Measurements from ENCODE around the gene CSHL1.
A peak's percentile ranks its signal among the peaks of the same experiment; 100 is the strongest.
"Not testable (repeated sequence)": the region's sequence is repeated elsewhere in the genome, so short reads cannot be mapped to it uniquely, and the experiment has no call there.

CSHL1 gene

DNA sequence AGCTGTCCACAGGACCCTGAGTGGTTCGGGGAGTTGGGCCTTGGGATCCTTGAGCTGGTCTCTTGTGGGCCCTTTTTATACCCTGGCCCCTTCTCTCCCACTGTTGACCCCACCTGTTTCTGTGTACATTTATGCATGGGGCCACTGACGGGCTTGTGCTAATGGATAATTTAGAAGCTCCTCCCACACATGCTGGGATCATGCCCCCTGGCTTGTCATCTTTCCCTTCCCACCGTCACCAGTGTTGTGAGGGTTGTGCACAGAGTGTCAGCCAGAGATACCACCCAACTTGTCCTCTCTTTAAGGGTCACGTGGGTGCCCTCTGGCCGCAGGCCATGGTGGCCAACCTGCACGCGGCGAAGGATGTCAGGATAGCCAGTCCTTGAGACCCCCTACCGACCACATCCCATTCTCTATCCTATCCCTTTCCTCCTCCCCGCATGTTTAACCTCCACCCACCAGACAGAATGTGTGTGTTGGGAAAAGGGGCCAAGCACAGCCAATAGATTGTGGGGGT is 7.8 kb upstream of the CSHL1 start, which contains the start of gene GH1:
TSS of gene GH1 (minus strand) at position 51 of the 517 bp plus-strand sequence. CDS start 63 bp downstream, outside the sequence.
- not testable (repeated sequence) for DNase-seq (ENCODE audit: low read depth in 2 of 2)

DNA sequence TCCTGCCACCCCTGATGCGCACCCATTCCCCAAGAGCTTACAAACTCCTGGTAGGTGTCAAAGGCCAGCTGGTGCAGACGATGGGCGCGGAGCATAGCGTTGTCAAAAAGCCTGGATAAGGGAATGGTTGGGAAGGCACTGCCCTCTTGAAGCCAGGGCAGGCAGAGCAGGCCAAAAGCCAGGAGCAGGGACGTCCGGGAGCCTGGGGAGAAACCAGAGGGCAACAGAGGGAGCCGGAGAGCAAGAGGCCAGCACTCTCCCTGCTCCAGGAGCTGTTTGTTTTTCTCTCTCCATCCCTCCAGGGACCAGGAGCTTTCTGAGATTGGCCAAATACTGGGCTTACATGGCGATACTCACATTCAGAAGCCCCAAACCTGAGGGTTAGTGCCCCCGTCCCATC is 7.2 kb upstream of the CSHL1 start:
- no peak for DNase-seq (ENCODE audit: low read depth in 2 of 2)

DNA sequence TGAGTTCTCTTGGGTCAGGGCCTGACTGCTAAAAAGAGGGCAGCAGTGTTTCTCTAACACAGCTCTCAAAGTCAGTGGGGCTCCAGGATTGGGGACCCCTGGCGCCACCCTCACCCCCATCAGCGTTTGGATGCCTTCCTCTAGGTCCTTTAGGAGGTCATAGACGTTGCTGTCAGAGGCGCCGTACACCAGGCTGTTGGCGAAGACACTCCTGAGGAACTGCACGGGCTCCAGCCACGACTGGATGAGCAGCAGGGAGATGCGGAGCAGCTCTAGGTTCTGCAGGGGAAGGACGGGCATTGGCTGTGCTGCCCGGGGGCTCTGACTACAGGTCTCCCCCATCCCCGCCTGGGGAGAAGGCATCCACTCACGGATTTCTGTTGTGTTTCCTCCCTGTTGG is 6.6 kb upstream of the CSHL1 start:
- no peak for DNase-seq (ENCODE audit: low read depth in 2 of 2)

GRCh38 chr17:63917206-63917605 is 6.1 kb upstream of the CSHL1 start:
- DNase-seq (ENCODE audit: low read depth in 2 of 2): not testable (repeated sequence)

GRCh38 chr17:63916566-63917185 is 5.6 kb upstream of the CSHL1 start:
- no peak for DNase-seq (ENCODE audit: low read depth in 2 of 2)

- not testable (repeated sequence) for DNase-seq (ENCODE audit: low read depth in 2 of 2)
Observed at GRCh38 chr17:63915753-63916152, 4.7 kb upstream of the CSHL1 start.

DNA sequence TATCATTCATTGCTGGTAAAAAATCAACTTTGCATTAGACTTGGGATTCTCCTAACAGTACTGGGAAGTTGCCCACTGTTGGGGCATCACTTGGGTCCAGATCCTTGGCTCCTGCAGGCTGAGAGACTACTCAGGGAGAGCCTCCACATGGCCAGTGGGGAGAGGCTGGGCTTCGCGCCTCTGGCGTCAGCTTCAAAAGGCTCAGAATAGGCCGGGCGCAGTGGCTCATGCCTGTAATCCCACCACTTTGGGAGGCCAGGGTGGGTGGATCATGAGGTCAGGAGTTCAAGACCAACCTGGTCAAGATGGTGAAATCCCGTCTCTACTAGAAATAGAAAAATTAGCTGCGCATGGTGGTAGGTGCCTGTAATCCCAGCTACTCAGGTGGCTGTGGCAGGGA is 3.4 kb upstream of the CSHL1 start:
- no peak for DNase-seq (ENCODE audit: low read depth in 2 of 2)

- peak; percentile 36 to 51 for DNase-seq (ENCODE audit: low read depth in 2 of 2)
Observed at GRCh38 chr17:63911657-63912100, 621 bp upstream of the CSHL1 start.

DNA sequence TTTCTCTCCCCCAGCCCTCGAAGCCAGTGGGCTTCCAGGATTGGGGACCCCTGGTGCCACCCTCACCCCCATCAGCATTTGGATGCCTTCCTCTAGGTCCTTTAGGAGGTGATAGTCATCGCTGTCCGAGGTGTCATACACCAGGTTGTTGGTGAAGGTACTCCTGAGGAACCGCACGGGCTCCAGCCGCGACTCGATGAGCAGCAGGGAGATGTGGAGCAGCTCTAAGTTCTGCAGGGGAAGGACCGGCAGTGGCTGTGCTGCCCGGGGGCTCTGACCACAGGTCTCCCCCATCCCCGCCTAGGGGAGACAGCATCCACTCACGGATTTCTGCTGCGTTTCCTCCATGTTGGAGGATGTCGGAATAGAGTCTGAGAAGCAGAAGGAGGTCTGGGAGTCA is 962 bp downstream of the CSHL1 start:
- DNase-seq (ENCODE audit: low read depth in 2 of 2): no peak

DNA sequence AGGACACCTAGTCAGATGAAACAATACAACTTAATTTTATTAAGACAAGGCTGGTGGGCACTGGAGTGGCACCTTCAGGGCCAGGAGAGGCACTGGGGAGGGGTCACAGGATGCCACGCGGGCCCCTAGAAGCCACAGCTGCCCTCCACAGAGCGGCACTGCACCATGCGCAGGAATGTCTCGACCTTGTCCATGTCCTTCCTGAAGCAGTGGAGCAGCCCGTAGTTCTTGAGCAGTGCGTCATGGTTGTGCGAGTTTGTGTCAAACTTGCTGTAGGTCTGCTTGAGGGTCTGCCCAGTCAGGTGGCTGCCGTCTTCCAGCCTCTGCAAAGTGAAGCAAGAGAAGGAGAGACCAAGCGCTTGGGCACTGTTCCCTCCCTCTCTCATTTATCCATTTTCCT is 1.5 kb downstream of the CSHL1 start:
- DNase-seq (ENCODE audit: low read depth in 2 of 2): not testable (repeated sequence)

- DNase-seq (ENCODE audit: low read depth in 2 of 2): not testable (repeated sequence)
Observed at GRCh38 chr17:63907161-63907778, 3.8 kb downstream of the CSHL1 start.

GRCh38 chr17:63904796-63905195 is 6.3 kb downstream of the CSHL1 start:
- not testable (repeated sequence) for DNase-seq (ENCODE audit: low read depth in 2 of 2)

- DNase-seq (ENCODE audit: low read depth in 2 of 2): not testable (repeated sequence)
Observed at GRCh38 chr17:63903787-63904201, 7.3 kb downstream of the CSHL1 start.

GRCh38 chr17:63901971-63902370 is 9.1 kb downstream of the CSHL1 start:
- DNase-seq (ENCODE audit: low read depth in 2 of 2): not testable (repeated sequence)

DNA sequence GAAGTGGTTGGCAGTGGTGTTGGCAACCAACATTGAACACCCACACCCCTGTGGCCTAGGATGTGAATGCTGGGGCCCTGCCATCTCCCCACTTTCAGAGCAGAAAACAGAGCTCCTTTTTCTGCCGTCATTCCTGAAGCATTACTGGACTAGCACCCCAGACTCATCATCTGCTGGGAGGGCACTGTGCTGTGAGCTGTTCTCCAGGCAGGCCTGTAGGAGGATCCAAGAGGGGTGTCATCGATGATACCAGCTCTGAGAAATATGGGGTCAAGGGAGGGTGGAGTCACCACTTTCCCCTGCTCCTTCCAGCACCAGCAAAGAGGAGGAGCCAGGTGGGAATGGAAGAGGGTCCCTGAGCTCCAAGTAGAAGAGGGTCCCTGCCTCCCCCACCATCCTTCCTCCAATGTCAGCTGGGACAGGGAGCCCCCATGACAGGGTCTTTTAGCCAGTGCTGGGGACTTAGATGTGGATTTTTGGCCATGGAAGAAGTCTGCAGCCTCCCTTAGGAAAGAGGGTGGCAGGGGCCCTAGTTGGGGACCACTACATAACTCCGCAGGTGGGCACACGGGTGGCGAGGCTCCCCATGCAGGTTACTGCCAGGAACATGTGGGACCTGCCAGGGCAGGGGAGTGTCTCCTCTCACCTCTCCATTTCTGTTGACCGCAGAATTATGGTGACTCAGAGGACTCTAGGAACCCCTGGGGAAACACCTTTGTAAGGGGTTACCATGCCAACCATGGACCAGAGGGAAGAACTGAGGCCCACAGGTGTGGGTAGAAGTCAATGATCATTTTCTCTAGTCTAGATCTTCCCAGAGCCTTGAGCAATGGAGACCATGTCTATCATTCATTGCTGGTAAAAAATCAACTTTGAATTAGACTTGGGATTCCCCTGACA is 11.9 kb downstream of the CSHL1 start:
- not testable (repeated sequence) for DNase-seq (ENCODE audit: low read depth in 2 of 2)

DNA sequence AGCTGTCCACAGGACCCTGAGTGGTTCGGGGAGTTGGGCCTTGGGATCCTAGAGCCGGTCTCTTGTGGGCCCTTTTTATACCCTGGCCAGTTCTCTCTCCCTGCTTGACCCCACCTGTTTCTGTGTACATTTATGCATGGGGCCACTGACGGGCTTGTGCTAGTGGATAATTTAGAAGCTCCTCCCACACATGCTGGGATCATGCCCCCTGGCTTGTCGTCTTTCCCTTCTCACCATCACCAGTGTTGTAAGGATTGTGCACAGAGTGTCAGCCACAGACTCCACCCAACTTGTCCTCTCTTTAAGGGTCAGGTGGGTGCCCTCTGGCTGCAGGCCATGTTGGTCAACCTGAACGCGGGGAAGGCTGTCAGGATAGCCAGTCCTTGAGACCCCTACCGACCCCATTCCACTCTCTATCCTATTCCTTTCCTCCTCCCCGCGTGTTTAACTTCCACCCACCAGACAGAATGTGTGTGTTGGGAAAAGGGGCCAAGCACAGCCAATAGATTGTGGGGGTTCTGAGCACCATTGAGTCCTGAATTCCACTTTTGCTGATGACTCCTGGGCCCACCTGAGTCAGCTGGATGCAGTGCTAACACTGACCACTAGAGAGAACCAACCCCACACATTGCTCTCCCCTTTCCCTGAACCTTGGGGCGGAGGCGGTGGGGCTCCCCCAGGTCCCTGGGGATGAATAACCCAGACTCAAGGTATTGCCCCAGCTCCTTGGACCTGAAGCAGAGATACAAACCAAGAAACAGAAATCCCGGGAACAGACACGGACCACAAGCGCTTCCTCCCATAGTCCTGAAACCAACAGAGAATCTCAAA is 14.3 kb downstream of the CSHL1 start, which contains the start of gene CSH1:
TSS of gene CSH1 (minus strand) at position 51 of the 831 bp plus-strand sequence. CDS start 63 bp downstream, outside the sequence.
- DNase-seq (ENCODE audit: low read depth in 2 of 2): not testable (repeated sequence)

DNA sequence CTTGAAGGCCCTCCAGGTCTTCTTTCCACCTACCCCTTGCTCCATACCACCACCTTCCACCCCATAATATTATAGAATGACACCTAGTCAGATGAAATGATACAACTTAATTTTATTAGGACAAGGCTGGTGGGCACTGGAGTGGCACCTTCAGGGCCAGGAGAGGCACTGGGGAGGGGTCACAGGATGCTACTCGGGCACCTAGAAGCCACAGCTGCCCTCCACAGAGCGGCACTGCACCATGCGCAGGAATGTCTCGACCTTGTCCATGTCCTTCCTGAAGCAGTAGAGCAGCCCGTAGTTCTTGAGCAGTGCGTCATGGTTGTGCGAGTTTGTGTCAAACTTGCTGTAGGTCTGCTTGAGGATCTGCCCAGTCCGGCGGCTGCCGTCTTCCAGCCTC is 16.2 kb downstream of the CSHL1 start:
- DNase-seq (ENCODE audit: low read depth in 2 of 2): not testable (repeated sequence)

DNA sequence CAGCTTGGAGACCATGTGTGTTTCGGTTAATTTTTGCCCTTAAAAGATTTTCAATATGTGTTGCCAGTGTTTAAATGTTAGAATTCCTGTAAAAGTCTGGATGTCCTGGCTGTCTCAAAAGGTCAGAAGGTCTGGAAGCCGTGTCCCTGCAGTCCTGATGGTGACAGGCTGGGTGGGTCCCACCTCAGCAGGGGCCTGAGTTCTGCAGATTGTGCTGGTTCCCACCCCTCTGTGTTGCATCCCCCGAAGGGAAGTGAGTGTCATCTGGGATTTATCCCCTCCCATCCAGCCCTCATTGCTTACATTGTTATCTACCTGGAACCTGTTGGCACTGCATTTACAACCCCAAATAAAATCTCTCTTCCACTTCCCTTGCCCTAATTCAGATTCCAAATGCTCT is 17.0 kb downstream of the CSHL1 start:
- not testable (repeated sequence) for DNase-seq (ENCODE audit: low read depth in 2 of 2)

DNA sequence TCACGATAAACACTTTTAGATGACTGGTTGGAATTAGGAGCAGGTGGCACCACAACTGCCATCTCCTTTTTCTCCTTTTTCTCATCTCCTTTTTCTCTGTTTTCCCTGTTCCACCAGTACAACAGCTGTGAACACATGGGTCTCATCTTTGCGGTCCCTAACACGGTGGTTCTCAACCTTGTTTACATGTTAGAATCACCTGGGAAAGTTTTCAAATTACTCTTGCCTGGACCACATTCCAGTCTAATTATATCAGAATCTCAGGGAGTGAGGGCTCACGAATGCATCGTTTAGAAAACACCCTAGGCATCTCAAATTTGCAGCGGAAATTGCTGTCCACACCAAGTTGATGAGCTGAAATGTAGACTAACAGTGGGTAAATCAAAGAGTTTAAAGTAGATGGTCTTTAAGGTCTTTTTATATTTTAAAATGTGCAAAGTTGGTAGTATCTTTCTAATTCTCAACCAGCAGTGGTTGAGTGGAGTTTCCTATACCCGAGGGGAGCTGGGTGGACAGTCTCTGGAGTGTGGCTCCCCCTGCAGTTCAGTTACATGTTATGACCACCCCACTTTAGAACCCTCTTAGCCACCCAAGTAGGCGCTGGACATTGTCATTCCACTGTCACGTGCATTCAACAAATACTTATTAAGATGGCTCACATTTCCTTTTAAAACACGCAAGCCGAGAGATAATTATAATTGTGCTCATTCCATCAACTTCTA is 18.6 kb downstream of the CSHL1 start:
- not testable (repeated sequence) for DNase-seq (ENCODE audit: low read depth in 2 of 2)
